Lower leg skin (tissue), 3 donors: ENCODE data around the gene ACAN.

Experiments
- CTCF ChIP-seq, 3 donors: fragments of 450-650 bp; IDR thresholded peaks; one replicate each; pipeline ENCODE4 v1.5.1; 2016; ENCODE audit warnings: antibody characterized with exemption in 3 of 3, mild to moderate bottlenecking in 3 of 3, moderate library complexity in 2 of 3
- POLR2A ChIP-seq, 2 donors: fragments of 450-650 bp; IDR thresholded peaks; one replicate each; pipeline ENCODE4 v1.6.1; 2016 to 2017; ENCODE audit warnings: antibody characterized with exemption in 2 of 2, mild to moderate bottlenecking in 1 of 2, moderate library complexity in 1 of 2

DNA sequence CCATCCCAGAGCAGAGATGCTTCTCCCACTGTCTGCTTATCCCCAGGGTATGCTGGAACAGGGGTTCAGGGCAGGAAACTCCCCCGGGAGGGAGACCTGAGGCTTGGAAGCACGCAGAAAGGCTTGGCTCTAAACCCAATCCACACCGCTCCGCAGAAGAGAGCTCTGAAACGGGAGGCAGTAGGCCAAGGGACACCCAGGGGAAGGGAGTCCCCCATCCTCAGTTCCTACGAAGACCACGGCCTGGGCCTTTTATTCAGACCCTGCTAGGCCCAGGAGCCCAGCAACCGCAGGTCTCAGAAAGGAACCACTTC is 93.9 kb downstream of the ACAN start:
- TF ChIP-seq CTCF (IDR thresholded peaks at IDR 0.05) (no peak), POLR2A (IDR thresholded peaks at IDR 0.05) (no peak)
